Activated T-helper 1 cell treated with Interleukin-2 at 50 U/mL for 16 hours (primary cell): Measurements from ENCODE around the gene ZNF571.

Experiments
- DNase-seq: peaks from one replicate; pipeline ENCODE4 v3.0.0-alpha.2; 2020; ENCODE audit warnings: low read depth

ZNF571 gene

DNA sequence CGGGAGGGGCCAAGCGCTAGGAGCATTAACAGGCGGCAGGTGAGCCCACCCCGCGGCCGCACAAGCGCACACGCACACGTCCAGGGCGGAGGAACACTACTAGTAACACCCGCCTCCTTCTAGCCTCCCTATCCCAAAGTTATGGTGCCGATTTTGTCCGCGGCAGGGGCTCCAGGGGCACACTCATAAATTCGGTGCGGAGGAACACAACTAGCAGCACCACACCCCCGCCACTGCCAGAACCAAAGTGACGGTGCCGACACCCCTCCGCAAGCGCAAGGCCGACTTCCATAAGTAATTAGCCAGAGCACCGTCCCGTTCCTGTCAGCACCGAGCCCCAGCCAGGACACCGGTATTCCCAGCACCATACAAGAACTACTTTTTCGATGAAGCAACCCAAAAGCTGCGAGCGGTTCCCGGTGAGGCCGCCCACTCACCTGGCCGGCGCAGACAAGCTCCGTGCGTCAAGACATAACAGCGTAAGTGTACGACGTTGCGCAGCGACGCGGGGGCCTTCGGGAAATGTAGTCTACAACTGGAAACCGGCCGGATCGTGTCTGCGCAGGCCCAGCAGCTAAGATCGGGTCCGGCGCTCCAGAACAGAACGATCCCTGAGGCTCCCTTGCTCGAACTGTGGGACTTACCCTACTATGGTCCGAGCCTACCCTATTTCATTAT, at the start of gene ZNF571, which contains the start of gene ZNF540:
Gene ZNF571 (minus strand): TSS at position 489 of the 678 bp plus-strand sequence. CDS start 8,116 bp downstream, outside the sequence.
Gene ZNF540 (plus strand): TSS at position 573 of the 678 bp plus-strand sequence. CDS start 3,572 bp downstream, outside the sequence.
- peak; percentile 81 for DNase-seq

DNA sequence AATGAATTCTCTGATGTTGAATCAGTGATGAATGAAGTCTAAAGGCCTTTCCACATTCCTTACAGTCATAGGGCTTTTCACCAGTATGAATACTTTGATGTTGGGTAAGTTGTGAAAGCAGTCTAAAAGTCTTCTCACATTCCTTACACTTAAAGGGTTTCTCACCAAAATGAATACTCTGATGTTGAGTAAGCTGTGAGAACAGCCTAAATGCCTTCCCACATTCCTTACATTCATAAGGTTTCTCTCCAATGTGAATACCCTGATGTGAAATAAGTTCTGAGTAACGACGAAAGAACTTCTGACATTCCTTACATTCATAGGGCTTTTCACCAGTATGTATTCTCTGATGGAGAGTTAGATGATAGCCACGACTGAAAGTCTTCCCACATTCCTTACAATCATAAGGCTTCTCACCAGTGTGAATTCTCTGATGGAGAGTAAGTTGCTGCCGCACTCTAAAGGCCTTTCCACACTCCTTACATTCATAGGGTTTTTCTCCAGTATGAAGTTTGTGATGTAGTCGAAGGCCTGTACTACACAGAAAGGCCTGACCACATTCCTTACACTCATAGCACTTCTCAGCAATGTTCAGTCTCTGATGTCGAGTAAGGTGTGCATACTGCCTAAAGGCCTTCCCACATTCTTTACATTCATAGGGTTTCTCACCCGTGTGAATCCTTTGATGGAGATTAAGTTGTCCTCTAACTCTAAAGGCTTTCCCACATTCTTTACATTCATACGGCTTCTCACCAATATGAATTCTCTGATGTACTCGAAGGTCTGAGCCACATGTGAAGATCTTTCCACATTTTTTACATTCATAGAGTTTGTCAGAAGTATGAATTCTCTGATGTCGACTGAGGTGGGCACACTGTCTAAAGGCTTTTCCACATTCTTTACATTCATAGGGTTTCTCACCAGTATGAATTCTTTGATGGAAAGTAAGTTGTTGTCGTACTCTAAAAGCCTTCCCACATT, 40.8 kb upstream of the ZNF571 start:
- DNase-seq, result no peak

DNA sequence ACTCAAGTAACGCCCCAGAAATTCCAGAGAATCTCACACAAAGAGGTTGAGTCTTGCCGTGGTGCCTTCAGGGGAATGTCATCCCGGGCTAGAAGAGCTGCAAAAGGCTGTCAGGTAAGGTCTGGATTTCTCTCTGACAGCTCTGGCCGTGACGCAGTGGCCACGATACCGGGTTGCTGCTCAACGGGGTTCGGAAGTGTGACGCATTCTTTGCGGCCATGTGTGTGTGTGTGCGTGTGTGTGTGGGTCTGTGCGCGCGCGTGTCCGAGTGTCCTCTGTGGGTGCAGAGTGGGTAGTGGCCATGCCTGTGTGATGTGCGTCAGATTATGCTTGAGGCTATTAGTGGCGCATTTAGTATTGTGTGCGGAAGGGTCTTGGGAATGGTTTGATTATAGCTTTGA, 390 bp upstream of the ZNF571 start:
- DNase-seq, result peak; percentile 40

DNA sequence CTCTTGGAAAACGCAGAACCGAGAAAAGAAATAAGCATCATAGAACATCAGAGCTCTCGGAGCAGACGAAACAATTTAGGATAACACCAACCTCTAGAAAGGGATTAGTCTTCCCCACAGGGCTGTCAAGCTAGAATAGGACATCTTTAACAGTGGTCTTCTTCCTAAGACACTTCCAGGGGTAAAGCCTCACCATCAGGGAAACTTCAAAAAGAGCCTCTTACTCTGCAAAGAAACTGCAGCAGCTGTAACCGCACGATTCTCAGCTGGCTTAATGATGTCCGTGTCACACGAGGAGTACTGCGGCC, 642 bp downstream of the ZNF571 start:
- no peak for DNase-seq

DNA sequence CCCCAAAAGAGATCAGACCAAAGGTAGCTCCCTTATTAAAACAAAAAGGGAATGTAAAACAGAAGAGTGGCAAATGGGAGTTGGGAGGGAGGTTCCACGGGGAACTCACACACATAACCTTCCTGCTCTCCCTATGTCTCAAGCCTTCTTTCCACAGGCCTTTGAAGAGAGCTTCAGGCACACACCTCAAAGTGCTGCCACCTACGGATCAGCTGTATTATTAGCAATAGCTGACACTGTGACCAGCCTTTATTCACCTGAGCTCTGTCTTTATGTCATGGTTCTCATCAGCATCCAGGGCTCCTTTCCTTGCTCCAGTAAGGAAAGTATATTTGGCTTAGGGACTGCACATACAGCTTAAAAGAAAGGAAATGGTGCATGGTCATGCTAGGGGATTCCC, 11.3 kb downstream of the ZNF571 start:
- no peak for DNase-seq

DNA sequence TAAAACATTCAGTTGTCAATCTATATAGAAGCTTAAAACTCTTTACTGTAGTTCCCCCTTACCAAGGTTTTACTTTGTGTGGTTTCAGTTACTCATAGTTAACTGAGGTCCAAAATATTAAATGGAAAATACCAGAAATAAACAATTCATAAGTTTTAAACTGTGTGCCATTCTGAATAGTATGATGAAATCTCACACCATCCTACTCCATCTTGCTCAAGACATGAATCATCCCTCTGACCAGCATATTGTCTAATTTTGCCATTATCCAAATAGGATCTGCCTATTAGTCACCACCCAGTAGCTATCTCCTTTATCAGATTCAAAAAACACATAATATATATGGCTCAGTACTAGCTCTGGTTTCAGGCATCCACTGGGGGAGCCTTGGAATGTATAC, 22.4 kb downstream of the ZNF571 start:
- no peak for DNase-seq

DNA sequence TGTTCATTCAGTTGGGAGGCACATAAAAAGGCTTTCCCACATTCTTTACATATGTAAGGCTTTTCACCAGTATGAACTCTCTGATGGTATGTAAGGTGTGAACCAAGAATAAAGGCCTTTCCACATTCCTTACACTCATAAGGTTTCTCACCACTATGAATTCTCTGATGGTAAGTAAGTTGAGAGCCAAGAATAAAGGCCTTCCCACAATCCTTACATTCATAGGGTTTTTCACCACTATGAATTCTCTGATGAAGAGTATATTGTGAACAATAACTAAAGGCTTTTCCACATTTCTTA, 29.3 kb downstream of the ZNF571 start:
- no peak for DNase-seq

DNA sequence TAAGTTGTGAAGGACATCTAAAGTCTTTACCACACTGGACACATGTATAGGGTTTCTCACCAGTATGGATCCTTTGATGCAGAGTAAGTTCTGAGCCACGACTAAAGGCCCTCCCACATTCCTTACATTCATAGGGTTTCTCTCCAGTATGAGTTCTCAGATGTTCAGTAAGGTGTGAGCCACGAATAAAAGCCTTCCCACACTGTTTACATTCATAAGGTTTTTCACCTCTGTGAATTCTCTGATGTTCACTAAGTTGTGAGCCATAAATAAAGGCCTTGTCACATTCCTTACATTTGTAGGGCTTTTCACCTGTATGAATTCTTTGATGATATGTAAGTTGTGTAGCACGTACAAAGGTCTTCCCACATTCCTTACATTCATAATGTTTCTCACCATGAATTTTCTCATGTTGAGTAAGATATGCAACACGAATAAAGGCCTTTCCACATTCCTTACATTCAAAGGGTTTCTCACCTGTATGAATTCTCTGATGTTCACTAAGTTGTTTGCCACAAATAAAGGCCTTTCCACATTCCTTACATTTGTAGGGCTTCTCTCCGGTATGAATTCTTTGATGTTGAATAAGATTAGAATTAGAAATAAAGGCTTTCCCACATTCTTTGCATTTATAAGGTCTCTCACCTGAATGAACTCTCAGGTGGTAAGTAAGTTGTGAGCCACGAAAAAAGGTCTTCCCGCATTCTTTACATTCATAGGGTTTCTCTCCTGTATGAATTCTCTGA, 29.8 kb downstream of the ZNF571 start:
- no peak for DNase-seq

DNA sequence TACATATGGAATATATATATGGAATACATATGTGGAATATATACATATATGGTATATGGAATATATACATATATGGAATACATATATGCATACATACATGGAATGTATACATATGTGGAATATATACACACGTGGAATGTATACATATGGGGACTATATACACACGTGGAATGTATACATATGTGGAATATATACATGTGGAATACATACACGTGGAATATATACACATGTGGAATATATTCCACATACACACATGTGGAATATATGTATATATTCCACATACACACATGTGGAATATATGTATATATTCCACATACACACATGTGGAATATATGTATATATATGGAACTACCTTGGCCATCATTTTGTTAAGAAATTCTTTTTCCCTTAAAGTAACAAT, 31.1 kb downstream of the ZNF571 start:
- no peak for DNase-seq

DNA sequence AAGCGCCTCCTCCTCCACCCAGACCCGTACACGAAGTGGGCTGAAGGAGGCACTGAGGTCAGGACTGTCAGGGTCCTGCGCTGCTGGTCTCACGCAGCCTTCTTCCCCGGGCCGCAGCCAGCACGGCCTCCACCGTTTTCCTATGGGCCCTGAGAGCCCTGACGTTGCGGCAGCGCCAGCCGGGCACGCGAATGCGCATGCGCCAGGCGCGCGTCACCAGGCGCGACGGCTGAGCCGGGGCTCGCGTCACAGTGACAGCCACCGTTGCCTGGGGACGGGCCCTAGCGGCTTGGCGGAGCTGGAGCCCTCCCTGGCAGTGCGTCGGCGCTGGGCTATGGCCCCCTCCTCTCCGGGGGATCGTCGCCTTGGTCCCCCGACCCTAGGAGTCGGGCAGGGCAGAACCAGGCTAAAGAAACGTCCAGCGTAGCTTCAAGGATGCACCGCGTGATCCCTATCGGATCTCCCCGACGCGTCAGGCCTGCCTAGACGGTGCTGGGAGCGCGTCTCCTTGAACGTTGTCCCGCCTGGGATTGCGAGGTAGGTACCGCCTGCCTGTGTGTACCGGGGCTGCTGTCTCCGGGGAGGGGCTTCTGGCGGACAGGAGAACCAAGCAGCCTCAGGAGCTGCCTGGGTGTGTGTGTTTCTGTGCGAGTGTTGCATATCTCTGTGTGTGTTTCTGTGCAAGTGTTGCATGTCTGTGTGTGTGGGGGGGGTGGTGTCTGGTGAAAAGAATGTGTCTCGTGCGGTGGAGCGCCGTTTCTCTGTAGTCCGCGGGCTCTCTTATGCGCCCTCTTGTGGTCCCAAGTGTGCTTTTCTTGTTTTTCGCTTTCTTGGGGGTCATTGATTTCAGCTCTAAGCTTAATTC, 43.2 kb downstream of the ZNF571 start:
- DNase-seq, result peak; percentile 17

DNA sequence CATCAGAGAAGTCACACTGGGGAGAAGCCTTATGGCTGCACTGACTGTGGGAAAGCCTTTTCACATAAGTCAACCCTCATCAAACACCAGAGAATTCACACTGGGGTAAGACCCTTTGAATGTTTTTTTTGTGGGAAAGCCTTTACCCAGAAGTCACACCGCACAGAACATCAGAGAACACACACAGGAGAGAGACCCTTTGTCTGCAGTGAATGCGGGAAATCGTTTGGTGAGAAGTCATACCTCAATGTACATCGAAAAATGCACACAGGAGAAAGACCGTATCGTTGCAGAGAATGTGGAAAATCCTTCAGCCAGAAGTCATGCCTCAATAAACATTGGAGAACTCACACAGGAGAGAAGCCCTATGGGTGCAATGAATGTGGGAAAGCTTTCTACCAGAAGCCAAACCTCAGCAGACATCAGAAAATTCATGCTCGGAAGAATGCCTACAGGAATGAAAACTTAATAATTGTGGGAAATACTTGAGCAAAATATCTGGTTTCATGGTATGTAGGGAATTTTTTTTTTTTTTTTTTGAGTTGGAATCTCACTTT, 57.1 kb downstream of the ZNF571 start:
- no peak for DNase-seq

DNA sequence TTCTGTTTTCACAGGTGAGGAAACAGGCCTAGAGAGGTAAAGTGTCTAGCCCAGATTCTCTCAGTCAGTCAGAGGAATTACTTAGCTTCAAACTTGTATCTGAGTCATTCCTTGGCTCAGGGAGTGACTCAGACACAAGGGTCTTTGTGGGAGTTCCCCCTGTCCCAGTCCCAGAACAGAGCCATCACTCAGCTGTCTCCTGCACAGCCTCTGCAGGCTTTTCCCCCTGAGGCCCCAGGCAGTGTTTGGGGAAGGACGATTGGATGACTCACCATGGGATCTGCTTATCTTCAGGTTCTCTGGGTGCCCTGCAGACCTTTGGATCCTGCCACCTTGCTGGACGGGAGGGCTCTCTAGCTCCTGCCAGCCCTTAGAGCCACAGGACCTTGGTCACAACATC, 74.7 kb downstream of the ZNF571 start:
- DNase-seq, result no peak
